HCT116 (cell line): ENCODE measurements around the gene STARD3. TPM values are rescaled to one million over a fixed set of nuclear protein-coding genes. Genes with fewer than 3 reads are reported as not detected.

Experiments used
- ATAC-seq: fragments of 200-7000 bp; cut with Tn5 transposase; 2 replicates; pipeline ENCODE4 v1.9.1; 2020; ENCODE audit warnings: mild to moderate bottlenecking, moderate library complexity
- BruUV-seq: library from RNA; stranded (reverse); fragments of 400-500 nt; replicated peaks from 2 replicates; lab custom pipeline; 2021; lab: Mats Ljungman, UMichigan
- CTCF ChIA-PET: fragments of 300-600 bp; sonication (Branson Sonifier 250); formaldehyde crosslinking; loops from one replicate; lab custom pipeline; 2021; ENCODE audit warnings: antibody characterized with exemption; lab: Charles Lee
- POLR2A ChIA-PET: fragments of 300-600, 350-600 bp; sonication (Branson Sonifier 250); formaldehyde crosslinking; loops from one replicate; lab custom pipeline; 2021; ENCODE audit warnings: antibody characterized with exemption; lab: Charles Lee
- RAD21 ChIA-PET, 2 experiments: fragments of 300-600 bp; sonication (Branson Sonifier 250); formaldehyde crosslinking; loops; one replicate each; lab custom pipeline; 2023; ENCODE audit warnings: low total read pairs in 2 of 2; ENCODE audit not compliant: uncharacterized antibody in 2 of 2, unreplicated experiment in 2 of 2, low non-redundant PET in 1 of 2; lab: Charles Lee
- DNase-seq: peaks from one replicate; pipeline ENCODE4 v3.0.0-alpha.2; 2010; ENCODE audit warnings: low read depth, low spot score
- H2AFZ ChIP-seq: fragments of 200-600 bp; shearing (Covaris generic), sonication (generic); 2 replicates; pipeline ENCODE4 v1.6.1; 2017; ENCODE audit warnings: low read depth, mixed run types, mixed read lengths, antibody characterized with exemption, low read length; ENCODE audit not compliant: poor library complexity, severe bottlenecking
- H3K27ac ChIP-seq: 2 replicates; pipeline ENCODE4 v1.5.1; 2012; ENCODE audit warnings: low read depth, low read length
- H3K27me3 ChIP-seq: fragments of 200-600 bp; sonication (generic); 2 replicates; pipeline ENCODE4 v1.6.1; 2016; ENCODE audit warnings: mixed run types, low read length, mixed read lengths; ENCODE audit not compliant: insufficient read depth
- H3K36me3 ChIP-seq, 2 experiments: fragments of 200-500 bp in 1 of 2; fragments of 200-600 bp in 1 of 2; sonication (Bioruptor generic) in 1 of 2; sonication (generic) in 1 of 2; 2 replicates each; pipeline versions ENCODE4 v1.5.1 to v1.6.1; 2014 to 2016; ENCODE audit warnings: low read length in 2 of 2, inconsistent platforms in 1 of 2, mixed read lengths in 1 of 2, mixed run types in 1 of 2; ENCODE audit not compliant: insufficient read depth in 2 of 2, control insufficient read depth in 1 of 2
- H3K4me1 ChIP-seq, 2 experiments: fragments of 200-600 bp in 1 of 2; sonication (generic) in 1 of 2; 2 replicates each; pipeline versions ENCODE4 v1.5.1 to v1.6.1; 2012 to 2017; ENCODE audit warnings: low read length in 2 of 2, inconsistent platforms in 1 of 2, mild to moderate bottlenecking in 1 of 2, mixed read lengths in 1 of 2, mixed run types in 1 of 2, moderate library complexity in 1 of 2; ENCODE audit not compliant: insufficient read depth in 2 of 2, control insufficient read depth in 1 of 2
- H3K4me2 ChIP-seq: fragments of 200-600 bp; sonication (generic); 2 replicates; pipeline ENCODE4 v1.6.1; 2017; ENCODE audit warnings: mixed run types, low read length, mixed read lengths
- H3K4me3 ChIP-seq, 2 experiments: fragments of 200-600 bp in 1 of 2; sonication (generic) in 1 of 2; replicated peaks in 1 of 2; 2 replicates each; pipeline ENCODE4 v1.5.1; 2011 to 2016; ENCODE audit warnings: low read length in 2 of 2, control low read depth in 1 of 2, low read depth in 1 of 2, mild to moderate bottlenecking in 1 of 2, mixed read lengths in 1 of 2, mixed run types in 1 of 2
- H3K79me2 ChIP-seq: fragments of 200-600 bp; sonication (generic); 2 replicates; pipeline ENCODE4 v1.6.1; 2017; ENCODE audit warnings: mild to moderate bottlenecking, mixed run types, low read length, moderate library complexity, mixed read lengths; ENCODE audit not compliant: insufficient read depth
- H3K9ac ChIP-seq: fragments of 200-600 bp; sonication (generic); 2 replicates; pipeline ENCODE4 v1.6.1; 2016; ENCODE audit warnings: low read length, mixed read lengths
- H3K9me2 ChIP-seq: fragments of 200-600 bp; sonication (generic), shearing (Covaris generic); 2 replicates; pipeline ENCODE4 v1.6.1; 2017; ENCODE audit warnings: mixed run types, mild to moderate bottlenecking, moderate library complexity; ENCODE audit not compliant: insufficient read depth
- H3K9me3 ChIP-seq, 2 experiments: fragments of 200-500 bp in 1 of 2; fragments of 200-600 bp in 1 of 2; sonication (Bioruptor generic) in 1 of 2; sonication (generic) in 1 of 2; 2 replicates each; pipeline ENCODE4 v1.6.1; 2014 to 2017; ENCODE audit warnings: low read length in 2 of 2, mixed read lengths in 2 of 2, inconsistent platforms in 1 of 2, low read depth in 1 of 2, mild to moderate bottlenecking in 1 of 2, mixed run types in 1 of 2, moderate library complexity in 1 of 2; ENCODE audit not compliant: control insufficient read depth in 1 of 2, insufficient read depth in 1 of 2
- H4K20me1 ChIP-seq: fragments of 200-600 bp; sonication (generic), shearing (Covaris generic); 2 replicates; pipeline ENCODE4 v1.6.1; 2017; ENCODE audit warnings: mixed run types, mild to moderate bottlenecking, moderate library complexity; ENCODE audit not compliant: insufficient read depth
- CBX3 ChIP-seq: IDR thresholded peaks from 2 replicates; pipeline ENCODE4 v1.6.1; 2012; ENCODE audit warnings: low read depth
- ELF1 ChIP-seq: IDR thresholded peaks from 2 replicates; pipeline ENCODE4 v1.6.1; 2012; ENCODE audit warnings: low read depth, borderline replicate concordance
- REST ChIP-seq: IDR thresholded peaks from 2 replicates; pipeline ENCODE4 v1.6.1; 2012; ENCODE audit warnings: low read depth
- SIN3A ChIP-seq: IDR thresholded peaks from 2 replicates; pipeline ENCODE4 v1.6.1; 2012; ENCODE audit warnings: low read depth
- SP1 ChIP-seq: IDR thresholded peaks from 2 replicates; pipeline ENCODE4 v1.6.1; 2012; ENCODE audit warnings: low read depth
- SRF ChIP-seq: IDR thresholded peaks from 2 replicates; pipeline ENCODE4 v1.6.1; 2012; ENCODE audit warnings: low read depth
- TCF7L2 ChIP-seq: IDR thresholded peaks from 2 replicates; pipeline ENCODE4 v1.7.0; 2011; ENCODE audit warnings: borderline replicate concordance, inconsistent platforms; ENCODE audit not compliant: insufficient read depth, insufficient read length; ENCODE audit errors: extremely low read depth
- YY1 ChIP-seq: IDR thresholded peaks from 2 replicates; pipeline ENCODE4 v1.6.1; 2011; ENCODE audit warnings: low read length, low read depth, moderate library complexity, mild to moderate bottlenecking; ENCODE audit not compliant: insufficient replicate concordance; ENCODE audit errors: extremely low read depth
- ZFX ChIP-seq: fragments of 450-650 bp; IDR thresholded peaks from 2 replicates; pipeline ENCODE4 v1.6.1; 2017
- intact Hi-C: fragments of 100-400 bp; cut with micrococcal nuclease; formaldehyde crosslinking; loops from 2 replicates; pipeline ENCODE4 v1.10.0; 2022
- total RNA-seq: library from RNA; stranded (reverse); gene quantifications from one replicate; pipeline ENCODE4 v1.2.1, GENCODE V29; 2021; ENCODE audit not compliant: unreplicated experiment

The STARD3 gene
- total RNA-seq, 1 experiment from 2014 or later = 73.9 TPM

DNA sequence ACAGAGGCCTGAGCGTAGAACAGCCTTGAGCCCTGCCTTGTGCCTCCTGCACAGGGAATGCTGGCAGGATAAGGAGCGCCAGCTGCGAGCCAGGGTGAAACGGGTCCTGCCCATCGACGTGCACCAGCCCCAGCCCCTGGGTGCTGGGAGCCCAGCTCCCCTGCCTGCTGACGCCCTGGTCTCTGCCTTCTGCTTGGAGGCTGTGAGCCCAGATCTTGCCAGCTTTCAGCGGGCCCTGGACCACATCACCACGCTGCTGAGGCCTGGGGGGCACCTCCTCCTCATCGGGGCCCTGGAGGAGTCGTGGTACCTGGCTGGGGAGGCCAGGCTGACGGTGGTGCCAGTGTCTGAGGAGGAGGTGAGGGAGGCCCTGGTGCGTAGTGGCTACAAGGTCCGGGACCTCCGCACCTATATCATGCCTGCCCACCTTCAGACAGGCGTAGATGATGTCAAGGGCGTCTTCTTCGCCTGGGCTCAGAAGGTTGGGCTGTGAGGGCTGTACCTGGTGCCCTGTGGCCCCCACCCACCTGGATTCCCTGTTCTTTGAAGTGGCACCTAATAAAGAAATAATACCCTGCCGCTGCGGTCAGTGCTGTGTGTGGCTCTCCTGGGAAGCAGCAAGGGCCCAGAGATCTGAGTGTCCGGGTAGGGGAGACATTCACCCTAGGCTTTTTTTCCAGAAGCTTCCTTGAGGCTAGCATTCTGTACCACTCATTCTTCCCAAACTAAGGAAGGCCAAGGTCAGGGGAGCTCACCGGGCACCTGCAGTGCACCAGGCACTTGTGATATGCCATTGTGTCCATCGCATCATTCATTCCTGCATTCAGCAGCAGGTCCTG lies 33.2 kb downstream of the STARD3 start:
- H3K27me3 ChIP-seq = no peaks in the 10 kb centered on the region
- BruUV-seq = no TSS peak
- H3K9me2 ChIP-seq = no peaks in the 10 kb centered on the region
- ATAC-seq = no peak
- no peak overlapping the region for H2AFZ ChIP-seq
- no peaks in the 10 kb centered on the region for H3K9me3 ChIP-seq
- ChIA-PET POLR2A (interaction anchor here (0.7 kb wide), 1 partner anchor 60 kb away, joined by 3 read pairs; no protein-coding TSS in a partner anchor), RAD21 (interaction anchor here in 1 of 2 experiments (3.6 kb wide), 1 partner anchor 48 kb away, joined by 15 read pairs; no protein-coding TSS in a partner anchor), CTCF (interaction anchor here (0.8 to 3.9 kb wide), 7 partner anchors 9 to 49 kb away, joined by 3 to 51 read pairs (median 5); partner anchors contain the start of gene PGAP3)
- H3K9ac ChIP-seq = no peak overlapping the region
- H3K4me2 ChIP-seq = no peak overlapping the region
- H4K20me1 ChIP-seq = no peaks in the 10 kb centered on the region
- intact Hi-C loops = loop anchor here (5.0 kb wide), 2 partner anchors 82 to 123 kb away; no protein-coding TSS in a partner anchor
- H3K79me2 ChIP-seq = no peaks in the 10 kb centered on the region
- peaks cover 11 to 17% of the 10 kb centered on the region in 2 experiments; a peak in 3 of 4 replicates for H3K4me1 ChIP-seq
- H3K27ac ChIP-seq = no peak overlapping the region; the same call in 1 of the 2 replicates
- TF ChIP-seq ELF1 = no peak
- no peak for TF ChIP-seq CBX3
- H3K4me3 ChIP-seq = no peak overlapping the region
- no peak for DNase-seq
- H3K36me3 ChIP-seq = no peaks in the 10 kb centered on the region

DNA sequence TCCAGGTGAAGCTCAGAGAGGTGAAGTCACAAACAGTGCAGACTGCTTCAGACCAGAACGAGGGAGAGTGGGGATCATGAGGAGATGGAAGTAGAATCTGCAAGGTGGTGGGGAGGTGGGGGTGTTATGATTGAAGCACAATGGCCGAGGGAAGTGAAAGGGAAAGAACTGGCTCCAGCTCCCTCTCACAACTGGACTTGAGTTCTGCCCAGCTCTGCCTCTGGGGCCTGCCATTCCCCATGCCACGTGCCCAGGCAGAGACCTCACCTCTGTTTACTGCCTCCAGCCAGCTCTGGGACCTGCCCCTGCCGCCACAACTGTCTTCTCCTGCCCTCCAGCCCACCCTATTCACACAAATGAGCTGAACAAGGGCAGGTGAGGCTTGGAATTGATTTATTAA lies 33.8 kb downstream of the STARD3 start:
- Histone ChIP-seq H3K9me2 (no peaks in the 10 kb centered on the region), H2AFZ (no peak overlapping the region), H3K27ac (no peak overlapping the region), H3K4me3 (no peak overlapping the region), H3K4me2 (no peak overlapping the region), H3K9ac (no peak overlapping the region), H3K36me3 (no peaks in the 10 kb centered on the region), H3K9me3 (no peaks in the 10 kb centered on the region), H3K4me1 (peaks cover 15 to 21% of the 10 kb centered on the region in 2 experiments; a peak in 3 of 4 replicates), H4K20me1 (no peaks in the 10 kb centered on the region), H3K79me2 (no peaks in the 10 kb centered on the region), H3K27me3 (no peaks in the 10 kb centered on the region)
- no peak for TF ChIP-seq REST
- TF ChIP-seq SP1 = no peak
- no peak for TF ChIP-seq TCF7L2
- no peak for TF ChIP-seq SRF
- no peak for TF ChIP-seq YY1
- no peak for TF ChIP-seq ZFX
- no peak for TF ChIP-seq CBX3
- no peak for TF ChIP-seq SIN3A
- DNase-seq = no peak
- ChIA-PET POLR2A (interaction anchor here (1.6 kb wide), 1 partner anchor 49 kb away, joined by 3 read pairs; no protein-coding TSS in a partner anchor), RAD21 (interaction anchor here (1.4 to 3.6 kb wide), 2 partner anchors 48 to 49 kb away, joined by 6 to 15 read pairs; no protein-coding TSS in a partner anchor), CTCF (interaction anchor here (0.8 to 3.9 kb wide), 8 partner anchors 9 to 123 kb away, joined by 3 to 51 read pairs (median 8); partner anchors contain the start of gene PGAP3)
- no peak for ATAC-seq
- intact Hi-C loops = loop anchor here (5.0 kb wide), 2 partner anchors 82 to 123 kb away; no protein-coding TSS in a partner anchor
- BruUV-seq = no TSS peak
